LNCAP (cell line): ENCODE data around the gene FABP2.

ENCODE experiments used
- CTCF ChIP-seq: fragments of 450-650 bp; IDR thresholded peaks from 2 replicates; pipeline ENCODE4 v1.5.1; 2017; ENCODE audit warnings: mild to moderate bottlenecking

Gene FABP2

DNA sequence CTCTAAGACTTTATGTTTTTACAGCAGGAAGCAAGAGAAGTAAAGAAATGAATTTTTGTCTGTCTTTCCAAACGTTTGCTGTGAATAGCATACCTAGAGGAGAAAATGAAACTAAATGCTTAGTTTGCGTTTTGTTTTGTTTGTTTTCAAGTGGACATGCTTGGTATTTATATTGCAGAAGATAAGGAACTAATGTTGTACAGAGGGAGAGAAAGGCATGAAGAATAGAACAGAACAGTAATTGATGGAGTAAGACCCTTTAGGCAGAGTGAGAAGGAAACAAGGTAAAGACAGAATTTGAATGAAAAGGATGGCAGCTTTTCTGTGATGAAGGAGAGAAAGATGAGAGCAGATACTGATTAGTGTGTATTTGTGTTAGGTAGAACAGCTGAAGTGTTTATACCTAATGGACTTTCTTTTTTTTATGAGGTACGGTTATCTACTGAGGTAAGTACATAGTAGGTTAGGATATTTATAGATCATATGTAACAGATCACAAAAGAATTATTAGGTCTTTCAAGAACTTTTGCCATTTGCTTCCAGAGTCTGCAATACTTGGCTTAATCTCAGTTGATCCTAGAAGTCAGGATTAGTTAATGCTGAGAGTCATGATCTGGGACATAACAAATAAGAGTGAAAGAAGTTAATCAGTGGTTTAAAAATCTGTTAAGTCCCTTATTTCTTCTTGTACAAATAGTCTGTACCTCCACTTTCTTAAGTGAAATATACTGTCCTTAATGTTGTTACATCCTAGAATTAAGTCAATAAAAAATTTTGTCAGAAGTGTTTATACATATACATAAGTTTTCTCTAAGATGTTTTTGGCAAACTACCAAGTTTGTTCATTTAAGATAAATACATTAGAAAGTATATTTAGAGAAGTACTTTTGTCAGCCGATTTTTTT, 36.8 kb downstream of the FABP2 start:
- no peak for TF ChIP-seq CTCF

DNA sequence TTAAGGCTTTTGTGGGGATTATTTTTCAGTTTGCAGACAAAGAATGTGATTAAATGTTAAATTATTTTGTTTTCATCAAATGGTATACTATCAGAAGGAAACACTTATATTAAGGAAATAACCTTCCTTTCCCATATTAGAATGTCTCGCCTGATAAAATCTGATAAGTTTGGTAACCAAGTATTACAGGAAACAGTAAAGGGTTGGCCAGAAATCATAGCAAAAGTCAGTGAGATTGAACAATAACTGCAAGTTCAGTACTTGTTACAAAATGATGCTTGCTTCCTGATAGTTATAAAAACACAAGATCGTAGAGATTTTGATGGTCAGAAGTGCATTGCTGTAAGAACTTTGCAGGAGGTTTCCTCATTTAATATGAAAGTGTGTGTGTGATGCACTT, 40.5 kb downstream of the FABP2 start:
- no peak for TF ChIP-seq CTCF

- TF ChIP-seq CTCF: no peak
Observed at GRCh38 chr4:119271361-119272085, 50.4 kb downstream of the FABP2 start.

DNA sequence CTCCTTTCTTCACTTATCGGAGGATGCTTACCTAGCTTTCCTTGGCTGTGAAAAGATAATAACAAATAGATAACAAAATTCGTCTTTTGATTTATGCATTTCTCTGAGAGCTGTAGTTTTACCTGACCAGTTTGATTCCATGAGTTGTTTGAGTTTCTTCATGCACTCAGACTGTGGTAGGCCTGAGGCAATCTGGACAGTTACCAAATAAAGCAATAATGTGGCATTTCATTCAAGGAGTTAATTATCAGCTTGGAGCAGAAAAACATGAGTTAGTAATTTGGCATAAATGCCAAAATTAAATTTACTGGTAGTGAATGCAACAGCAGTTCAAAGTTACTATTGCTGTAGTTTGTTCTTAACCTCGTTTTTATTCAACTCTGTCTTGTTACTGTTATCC, 53.5 kb downstream of the FABP2 start:
- TF ChIP-seq CTCF: no peak
